Dermis blood vessel endothelial cell (primary cell): Measurements from ENCODE around the gene MINDY4. TPM values are rescaled to one million over a fixed set of nuclear protein-coding genes. Genes with fewer than 3 reads are reported as not detected.
"Not testable (repeated sequence)": the region's sequence is repeated elsewhere in the genome, so short reads cannot be mapped to it uniquely, and the experiment has no call there.

Source experiments
- DNase-seq: peaks from one replicate; pipeline ENCODE4 v3.0.0; 2010
- total RNA-seq: library from RNA; depleted of rRNA; stranded (reverse); fragments of >200 nt; gene quantifications from 2 replicates; pipeline ENCODE4 v1.2.3, GENCODE V29; 2014

The MINDY4 gene
- total RNA-seq, 1 donor from 2014 or later, result 6.1 TPM

DNA sequence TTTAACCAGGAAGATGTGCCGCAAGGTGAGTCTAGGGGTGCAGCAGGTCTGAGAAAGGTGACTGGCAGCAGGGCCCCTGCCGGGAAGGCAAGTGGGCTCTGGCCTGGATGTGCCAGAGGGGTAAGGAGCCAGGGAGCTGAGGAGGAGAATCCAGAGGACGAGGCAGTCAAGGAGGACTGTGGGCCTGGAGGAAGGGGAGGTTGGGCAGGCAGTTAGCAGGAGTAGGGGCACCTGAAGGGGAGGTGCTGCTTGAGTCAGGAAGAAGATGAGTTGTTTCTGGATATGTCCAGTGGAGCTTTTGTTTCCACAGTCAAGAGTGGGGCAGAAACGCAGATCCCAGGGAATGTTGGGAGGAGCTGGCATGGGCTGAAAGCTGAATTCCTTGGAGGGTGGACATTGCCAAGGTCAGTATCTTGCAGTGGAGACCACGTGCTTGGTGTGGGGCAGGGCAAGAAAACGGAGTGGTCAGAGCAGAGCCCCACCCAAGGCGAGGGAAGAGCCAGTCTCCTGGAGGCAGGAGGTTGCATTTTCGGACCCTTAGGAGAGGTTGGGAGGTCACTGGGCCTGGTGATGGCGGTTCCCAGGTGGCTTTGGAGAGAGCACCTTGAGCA, 34.0 kb downstream of the MINDY4 start:
- no peak for DNase-seq

DNA sequence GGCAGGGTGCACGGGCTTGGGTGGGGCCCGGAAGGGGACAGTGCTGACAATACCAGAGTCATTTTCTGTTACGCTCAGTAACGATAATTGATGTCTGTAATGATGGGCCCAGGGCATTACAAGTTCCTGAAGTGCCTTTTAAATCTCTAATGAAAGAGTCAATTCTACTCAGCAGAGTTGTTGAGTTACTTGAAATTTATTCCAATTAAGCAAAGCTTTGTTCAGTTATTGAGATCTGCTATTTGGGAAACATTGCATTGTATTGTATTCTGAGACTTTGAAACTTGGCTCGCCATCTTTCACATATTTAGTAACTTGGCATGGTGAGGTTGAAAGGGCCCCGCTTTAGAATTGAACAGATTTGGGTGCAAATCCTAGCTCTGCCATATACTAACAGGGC, 34.7 kb downstream of the MINDY4 start:
- DNase-seq, result no peak

DNA sequence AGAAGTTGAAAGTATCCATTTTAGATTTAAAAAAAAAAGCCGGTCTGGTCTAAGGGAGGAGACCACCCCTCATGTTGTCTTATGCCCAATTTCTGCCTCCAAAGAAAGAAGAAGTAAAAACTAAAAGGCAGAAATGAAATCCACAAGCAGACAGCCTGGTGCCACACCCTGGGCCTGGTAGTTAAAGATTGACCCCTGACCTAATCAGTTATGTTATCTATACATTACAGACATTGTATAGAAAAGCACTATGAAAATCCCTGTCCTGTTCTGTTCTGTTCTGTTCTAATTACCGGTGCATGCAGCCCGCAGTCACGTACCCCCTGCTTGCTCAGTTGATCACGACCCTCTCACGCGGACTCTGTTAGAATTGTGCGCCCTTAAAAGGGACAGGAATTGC, 36.3 kb downstream of the MINDY4 start:
- not testable (repeated sequence) for DNase-seq

DNA sequence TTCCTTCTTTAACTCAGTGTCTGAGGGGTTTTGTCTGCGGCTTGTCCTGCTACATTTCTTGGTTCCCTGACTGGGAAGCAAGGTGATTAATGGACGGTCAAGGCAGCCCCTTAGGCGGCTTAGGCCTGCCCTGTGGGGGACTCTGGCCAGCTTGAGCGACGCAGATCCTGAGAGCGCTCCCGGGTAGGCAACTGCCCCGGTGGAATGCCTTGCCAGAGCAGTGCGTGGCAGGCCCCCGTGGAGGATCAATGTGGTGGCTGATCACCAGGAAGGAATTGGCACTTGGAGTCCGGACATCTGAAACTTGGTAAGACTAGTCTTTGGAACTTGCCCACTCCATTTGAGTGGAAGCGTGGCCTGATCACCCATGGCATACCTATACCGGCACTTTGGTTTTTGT, 36.7 kb downstream of the MINDY4 start:
- DNase-seq, result not testable (repeated sequence)

DNA sequence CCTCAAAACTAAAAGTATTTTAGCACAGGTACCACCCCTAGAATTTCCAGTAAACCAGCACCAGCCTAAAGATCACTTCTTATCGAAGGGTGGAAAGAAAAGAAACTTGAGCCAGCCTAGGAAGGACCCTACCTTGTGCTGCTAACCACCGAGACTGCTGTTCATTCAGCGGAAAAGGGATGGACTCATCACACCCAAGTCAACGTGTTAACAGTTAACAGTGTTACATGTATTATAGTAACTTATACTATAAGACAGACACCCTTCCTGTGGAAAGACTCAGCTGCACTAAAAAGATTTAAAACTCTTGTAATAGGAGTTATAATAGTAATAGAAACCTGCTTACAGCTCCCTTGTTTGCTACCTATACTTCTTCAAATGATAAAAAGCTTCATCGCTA, 39.8 kb downstream of the MINDY4 start:
- no peak for DNase-seq

DNA sequence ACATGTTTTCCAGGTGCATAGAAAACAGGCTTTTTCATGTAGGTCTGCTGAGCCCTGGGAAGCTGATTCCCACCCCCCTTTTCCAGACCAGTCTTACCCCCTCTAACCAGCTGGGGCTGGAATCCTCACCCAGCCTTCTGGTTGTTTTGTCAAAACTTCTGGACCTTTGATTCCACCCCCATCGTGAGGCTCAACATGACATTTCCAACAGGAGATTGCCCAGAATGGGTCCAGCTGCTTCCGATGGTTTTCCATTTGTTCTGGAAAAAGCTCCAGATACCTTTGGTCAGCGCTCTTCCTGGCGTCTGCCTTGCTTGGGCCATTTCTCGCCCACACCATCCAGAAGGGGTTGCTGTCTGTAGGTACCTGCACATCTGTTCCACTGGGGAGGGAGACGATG, 41.5 kb downstream of the MINDY4 start:
- DNase-seq, result no peak

DNA sequence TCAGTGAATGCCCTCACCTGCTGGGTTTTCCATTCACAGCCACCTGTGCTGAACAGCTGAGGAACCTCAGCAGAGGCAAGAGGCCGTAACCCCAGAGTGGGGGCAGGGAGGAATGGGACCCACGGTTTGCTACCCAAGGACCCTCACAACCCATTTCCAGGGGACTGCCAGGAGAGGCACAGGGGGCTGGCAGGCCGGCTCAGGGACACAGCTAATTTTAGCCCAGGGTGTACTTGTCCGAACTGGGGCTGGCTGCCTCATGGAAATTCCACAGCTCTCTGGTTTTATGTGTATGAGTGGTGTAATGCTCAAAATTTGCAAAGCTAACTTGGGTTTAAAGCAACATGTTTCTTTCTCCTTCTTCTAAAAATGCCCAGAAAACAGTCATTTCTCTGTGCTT, 42.2 kb downstream of the MINDY4 start:
- DNase-seq, result no peak

DNA sequence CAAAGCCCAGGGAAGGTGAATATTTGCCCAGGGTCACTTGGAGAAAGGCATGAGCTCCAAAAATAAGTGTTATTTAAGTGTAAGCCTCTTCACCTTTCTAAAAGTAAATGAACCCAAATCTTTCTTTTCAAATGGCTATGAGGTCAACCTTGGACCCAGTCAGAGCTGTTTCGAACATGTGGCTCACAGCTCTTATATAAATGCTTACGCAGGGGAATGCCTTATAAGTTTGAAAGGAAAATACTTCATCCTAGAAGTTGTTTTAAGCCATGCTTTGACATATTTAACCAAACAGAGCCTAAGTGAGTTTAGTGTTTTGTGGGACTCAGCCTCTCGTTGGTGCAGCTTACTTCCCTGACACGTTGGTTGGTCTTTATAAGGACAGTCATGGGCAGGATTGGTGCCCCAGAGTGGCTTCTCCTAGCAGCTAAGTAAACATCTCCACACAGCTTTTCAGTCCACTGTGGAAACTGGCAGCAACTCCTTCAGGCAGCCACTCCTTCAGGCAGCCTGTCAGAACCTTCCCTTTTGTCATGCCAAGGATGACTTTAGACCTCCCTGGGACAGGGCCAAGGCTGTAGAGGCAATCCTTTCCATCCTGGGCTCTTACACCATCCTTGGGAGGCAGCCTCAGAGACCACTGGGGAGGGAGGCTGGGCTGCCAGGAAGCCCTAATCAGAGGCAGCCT, 43.6 kb downstream of the MINDY4 start:
- DNase-seq, result no peak

DNA sequence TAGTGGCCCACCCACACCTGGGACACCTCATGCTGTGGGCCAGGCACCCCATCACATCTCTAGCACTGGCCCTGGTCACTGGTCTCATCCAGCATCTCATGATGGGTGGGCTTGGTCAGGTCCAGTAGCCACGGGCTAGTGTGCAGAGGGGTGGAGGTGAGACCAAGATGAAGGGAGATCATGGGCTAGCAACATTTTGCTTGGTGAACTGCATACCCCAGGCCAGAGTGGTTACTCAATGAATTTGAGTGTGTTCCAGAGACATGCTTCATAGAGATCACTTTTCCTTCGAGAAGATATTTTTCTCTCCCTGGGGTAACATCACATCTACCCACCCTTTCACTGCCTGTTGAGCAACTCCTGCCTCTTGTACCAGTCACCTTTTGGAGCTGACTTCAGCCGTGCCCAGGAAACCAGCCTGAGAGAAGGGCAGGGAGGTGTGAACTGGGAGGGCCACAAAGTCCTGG, 44.2 kb downstream of the MINDY4 start:
- DNase-seq, result no peak

DNA sequence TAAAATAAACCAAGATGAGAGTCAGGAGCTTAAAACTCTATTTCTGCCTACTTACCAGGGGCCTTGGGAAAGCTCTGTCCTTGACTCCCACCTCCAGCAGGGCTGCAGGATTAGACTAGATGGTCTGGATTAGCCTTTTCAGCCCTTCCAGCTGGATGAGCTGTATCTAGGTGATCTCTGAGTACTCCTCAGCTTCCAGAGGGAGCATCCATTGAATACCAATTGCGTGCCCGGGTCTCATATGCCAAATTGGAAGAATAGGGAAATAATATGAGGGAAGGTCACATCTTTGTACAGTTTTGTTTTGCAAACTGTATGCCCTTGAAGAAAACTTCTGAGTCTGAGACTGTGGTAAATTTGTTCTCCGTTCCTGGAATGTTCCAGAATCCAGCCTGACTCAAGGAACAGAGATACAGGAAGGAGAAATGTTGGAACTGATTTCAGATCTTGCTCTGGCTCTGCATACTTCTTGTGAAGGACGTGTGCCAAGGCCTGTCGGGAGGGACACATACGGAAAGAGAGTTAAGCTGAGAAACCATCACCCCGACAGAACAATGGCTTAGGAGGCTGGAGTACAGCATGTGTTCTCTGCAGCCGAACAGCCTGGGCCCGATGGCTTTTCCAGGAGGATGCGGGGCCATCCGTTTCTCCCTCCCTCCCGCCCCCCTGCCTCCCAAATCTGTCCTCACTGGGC, 44.9 kb downstream of the MINDY4 start:
- peak; percentile 27 for DNase-seq

DNA sequence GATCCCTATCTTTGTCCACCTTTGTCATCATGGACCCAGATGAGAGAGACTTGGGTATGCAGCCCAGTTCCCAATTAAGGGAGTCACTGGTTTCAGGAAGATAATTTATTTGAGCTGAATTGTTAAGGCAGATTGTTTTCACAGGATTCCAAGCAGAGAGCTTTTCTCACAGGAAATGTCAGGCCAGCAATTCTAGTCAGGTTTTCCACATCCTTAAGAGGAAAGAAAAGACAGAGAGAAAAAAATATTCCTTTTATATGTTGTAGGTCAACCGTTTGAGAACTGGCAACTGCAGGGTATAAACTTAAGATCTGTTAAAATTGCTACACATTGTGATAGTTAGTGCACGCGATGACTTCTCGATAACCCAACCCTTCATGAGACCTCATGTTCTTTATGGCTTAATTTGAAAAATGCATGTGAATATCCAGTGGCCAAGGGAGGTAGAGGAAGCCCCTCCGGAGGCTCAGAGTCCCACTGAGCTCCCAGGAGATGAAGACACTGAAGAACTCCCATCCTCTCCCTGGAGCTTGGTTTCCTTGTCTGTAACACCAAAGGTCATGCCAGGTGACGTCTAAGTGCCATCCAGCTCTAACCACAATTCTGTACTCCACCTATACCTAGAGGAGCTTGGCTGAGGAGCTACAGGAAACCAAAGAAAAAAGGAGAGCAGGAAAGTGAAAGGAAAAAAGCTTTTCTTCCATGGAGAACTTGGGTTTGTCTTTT, 45.6 kb downstream of the MINDY4 start:
- DNase-seq, result peak; percentile 49

DNA sequence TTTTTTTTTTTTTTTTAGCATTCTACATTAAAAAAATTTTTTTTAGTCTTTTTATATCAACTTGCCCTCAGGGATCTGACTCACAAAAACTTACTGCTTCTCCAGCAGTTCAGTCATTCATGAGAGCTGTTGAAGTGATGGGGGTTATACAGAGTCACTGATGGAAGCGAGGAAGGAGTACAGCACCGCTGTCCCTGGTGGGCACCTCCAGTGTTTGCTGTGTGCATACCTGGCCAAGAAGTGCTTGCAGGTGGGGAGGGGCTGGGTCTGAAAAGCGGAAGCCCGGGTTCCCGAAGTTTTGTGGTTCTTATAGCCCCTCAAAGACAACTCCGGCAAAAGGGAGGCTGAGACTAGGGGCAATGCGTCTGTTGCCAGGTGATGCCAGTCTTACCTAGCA, 46.2 kb downstream of the MINDY4 start:
- no peak for DNase-seq

DNA sequence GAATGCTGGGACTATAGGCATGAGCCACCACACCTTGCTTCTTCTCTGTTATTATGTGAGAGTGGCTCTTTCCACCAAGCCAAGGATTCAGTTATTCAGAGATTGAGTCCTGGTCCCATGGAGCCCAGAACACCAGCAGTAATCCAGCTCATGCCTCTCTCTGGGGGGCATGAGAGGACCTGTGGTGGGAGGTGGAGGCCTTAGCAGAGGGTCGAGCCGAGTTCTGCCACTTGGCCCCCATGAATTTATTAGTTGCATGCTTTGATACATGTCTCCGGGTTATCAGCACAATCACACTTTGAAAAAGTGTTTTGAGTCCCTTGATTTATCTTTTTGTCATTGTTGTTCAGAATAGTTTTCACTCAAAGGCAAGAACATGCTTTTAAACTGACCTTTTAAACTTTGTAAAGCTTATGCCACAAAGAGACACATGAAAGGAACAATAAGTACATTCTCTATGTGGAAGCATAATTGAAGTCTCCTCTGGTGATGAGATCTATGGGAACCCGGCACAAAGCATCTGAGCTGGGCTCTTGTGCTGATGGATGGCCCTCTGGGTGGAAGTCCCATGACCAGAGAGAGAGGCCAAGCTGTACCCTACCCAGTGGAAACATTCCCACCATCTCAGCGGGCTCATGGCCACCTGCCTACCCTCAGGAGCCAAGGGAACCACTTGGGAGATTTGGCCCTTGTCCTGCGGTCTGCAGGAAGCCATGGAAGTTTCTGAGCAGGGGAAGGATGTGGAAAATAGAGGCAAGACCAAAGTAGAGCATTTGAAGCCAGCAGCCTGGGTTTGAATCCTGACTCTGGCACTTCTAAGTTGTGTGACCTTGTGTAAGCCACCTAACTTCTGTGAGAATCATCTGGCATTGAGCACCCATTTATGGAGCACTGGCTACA, 53.9 kb downstream of the MINDY4 start:
- DNase-seq, result no peak

DNA sequence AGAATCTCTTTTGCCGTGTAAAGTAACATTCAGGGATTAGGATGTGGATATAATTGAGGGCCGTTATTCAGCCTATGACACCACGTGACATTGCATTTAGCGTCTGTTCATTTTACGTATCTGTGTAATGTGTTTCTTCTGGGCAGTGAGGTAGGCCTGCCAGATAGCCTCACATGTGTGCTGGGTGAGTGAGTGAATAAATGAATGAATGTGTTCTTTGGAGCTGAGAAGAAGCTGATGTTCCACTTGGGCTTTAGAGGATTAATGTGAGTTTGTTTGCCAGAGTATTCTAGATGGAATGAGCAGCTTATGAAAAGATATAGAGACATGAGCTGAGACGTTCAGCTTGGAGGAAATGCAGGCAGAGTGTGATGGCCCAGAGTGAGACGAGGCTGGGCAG, 55.0 kb downstream of the MINDY4 start:
- no peak for DNase-seq

DNA sequence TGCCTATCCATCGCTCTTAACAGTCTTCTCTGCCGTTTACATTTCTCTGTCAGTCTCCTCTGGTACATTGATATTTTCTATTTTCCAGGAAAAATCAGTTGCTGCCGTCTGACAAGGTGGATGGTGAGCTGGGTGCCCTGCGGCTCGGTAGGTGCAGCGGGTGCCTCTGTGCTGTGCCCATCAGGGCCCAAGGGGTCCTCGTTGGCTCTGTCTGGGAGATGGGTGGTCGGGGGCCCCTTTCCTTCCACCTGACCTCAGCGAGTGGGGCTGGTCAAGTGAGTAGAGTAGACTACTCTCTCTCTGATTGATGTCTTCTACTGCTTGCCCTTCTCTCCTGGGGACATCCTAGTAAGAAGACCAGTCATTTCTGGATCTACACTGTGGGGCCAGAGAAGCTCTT, 57.4 kb downstream of the MINDY4 start:
- DNase-seq, result no peak

DNA sequence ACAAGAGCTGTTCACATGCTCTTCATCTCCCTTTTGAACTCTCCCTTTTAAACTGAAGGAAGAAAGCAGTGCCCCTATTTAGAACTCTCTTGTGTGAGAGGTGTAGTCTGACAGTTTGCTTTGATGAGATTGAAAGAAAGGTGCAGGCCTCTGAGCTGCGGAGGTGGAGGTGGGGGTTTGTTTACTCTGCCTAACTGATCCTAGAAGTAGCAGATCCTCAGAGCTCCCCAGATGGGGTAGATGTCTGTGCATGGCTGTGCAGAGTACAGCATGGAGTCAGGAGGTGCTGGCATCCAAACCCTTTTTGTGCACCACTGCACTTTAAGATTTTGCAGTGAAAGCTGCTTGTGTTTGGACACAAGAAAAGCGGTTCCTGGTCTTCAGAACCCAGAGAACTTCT, 58.3 kb downstream of the MINDY4 start:
- DNase-seq, result no peak

DNA sequence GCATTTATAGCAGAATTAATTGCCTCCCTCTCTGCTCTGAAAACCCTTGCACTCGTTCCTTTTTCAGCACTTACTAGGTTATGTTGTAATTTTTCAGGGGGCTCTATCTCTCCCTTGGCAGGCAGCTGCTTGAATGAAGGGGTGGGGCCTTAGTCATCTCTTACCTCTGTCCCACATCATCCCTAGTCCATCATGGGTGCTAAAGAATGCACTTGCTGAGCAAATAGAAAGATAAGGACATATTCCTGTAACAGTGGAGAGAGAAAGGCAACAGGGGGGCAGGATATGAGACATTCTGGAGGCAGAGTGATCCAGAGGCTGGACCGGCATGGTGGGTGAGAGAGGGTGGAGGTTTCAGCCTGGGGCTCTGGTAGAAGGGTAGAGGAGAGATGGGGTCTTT, 60.0 kb downstream of the MINDY4 start:
- DNase-seq, result no peak

DNA sequence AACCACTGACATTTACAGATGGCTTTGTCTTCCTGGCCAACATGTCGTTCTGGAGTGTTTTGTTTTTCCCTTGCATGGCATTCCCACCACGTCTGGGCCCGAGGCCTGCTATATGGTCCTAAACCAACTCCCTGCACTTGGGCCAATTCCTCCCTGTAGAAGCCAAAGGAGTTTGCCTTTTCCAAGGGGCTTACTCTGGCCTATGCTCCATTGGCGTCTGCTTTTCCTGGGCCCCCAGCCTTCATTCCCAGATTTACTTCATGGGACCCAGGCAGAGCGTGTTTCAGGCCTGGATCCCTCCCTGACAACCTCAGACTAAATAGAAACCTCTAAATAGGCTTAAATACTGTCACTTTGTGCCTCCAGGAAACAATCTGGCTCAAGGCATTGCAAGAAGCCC, 60.7 kb downstream of the MINDY4 start:
- no peak for DNase-seq

DNA sequence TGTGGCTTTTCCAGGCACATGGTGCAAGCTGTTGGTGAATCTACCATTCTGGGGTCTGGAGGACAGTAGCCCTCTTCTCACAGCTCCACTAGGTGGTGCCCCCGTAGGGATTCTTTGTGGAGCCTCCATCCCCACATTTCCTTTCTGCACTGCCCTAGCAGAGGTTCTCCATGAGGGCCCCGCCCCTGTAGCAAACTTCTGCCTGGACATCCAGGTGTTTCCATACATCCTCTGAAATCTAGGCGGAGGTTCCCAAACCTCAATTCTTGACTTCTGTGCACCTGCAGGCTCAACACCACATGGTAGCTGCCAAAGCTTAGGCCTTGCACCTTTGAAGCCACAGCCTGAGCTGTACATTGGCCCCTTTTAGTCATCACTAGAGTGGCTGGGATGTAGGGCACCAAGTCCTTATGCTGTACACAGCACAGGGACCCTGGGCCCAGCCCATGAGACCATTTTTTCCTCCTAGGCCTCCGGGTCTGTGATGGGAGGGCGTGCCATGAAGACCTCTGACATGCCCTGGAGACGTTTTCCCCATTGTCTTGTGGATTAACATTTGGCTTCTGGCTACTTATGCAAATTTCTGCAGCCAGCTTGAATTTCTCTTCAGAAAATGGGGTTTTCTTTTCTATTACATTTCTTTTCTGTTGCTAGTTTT, 62.9 kb downstream of the MINDY4 start:
- not testable (repeated sequence) for DNase-seq

DNA sequence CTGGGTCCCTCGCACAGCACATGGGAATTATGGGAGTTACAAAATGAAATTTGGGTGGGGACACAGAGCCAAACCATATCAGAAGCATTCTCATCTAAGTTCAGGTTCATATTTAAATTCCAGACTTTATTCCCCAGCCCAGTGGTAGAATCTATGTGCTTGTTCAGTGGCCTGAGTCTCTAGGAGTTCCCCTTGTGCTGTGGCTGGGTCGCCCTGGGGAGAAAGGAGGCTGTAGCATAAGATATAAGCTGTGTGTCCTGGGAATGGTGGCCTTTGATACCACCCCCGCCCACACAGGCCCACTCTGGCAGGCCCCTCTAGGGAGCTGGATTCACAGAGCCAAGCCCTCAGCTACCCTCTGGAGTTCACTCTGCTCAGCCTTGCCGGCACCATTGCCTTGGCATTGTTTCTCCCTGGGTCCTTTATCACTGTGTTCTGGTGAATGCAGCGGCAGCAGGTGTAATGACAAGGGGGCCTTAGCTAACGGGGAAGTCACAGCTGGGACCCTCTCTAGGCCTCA, 64.2 kb downstream of the MINDY4 start:
- no peak for DNase-seq

DNA sequence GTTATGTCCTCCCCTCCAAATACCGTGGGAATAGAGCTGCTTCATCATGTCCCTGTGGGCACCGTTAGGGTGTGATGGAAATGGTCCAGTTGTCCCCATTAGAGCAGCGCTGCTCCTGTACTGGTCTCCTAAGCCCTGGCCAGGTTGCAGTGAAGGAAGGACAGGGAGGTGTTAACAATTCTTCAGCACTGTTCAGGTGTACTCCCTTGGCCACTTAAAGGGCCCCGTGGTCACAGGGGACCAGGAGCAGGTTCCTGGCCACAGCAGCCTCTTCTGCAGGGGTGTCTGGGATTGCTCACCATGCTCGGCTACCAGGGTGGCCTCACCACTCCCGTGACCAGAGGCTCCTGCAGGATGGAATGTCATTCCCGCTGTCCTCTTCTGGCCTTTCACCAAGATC, 65.8 kb downstream of the MINDY4 start:
- DNase-seq, result no peak

DNA sequence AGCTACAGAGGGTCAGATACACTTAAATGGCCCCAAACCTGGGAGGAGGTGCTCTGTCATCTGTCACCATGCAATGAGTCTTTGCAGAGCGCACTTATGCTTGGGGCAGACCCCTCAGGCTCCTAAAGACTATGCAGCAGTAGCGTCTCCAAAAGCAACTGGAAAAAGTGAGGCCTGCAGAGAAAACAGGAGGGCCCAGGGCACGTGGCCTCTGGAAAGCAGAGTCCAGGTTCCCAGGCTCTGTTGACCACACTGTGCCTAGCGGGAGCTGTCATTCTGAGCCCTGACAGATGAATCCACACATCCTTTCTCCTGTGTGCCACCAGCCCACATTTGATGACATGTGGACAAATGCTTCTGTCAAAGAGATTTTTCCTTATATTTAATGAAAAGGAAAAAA, 66.4 kb downstream of the MINDY4 start:
- DNase-seq, result no peak
